Progenitor cell of endocrine pancreas (in vitro differentiated cells): ENCODE data around the gene OPRL1. TPM values are rescaled to one million over a fixed set of nuclear protein-coding genes. Genes with fewer than 3 reads are reported as not detected.

ENCODE experiments used
- DNase-seq: peaks from one replicate; pipeline ENCODE4 v3.0.0; 2021; ENCODE audit warnings: low spot score; ENCODE audit not compliant: unreplicated experiment
- H3K27ac Mint-ChIP-seq: 2 replicates; pipeline ENCODE4 v1.8.0; 2021; ENCODE audit warnings: mild to moderate bottlenecking, moderate library complexity, mixed read lengths
- H3K27me3 Mint-ChIP-seq: 2 replicates; pipeline ENCODE4 v1.8.0; 2021; ENCODE audit warnings: mixed read lengths
- H3K36me3 Mint-ChIP-seq: 2 replicates; pipeline ENCODE4 v1.8.0; 2022; ENCODE audit warnings: mixed read lengths; ENCODE audit not compliant: insufficient read depth
- H3K4me1 Mint-ChIP-seq: 2 replicates; pipeline ENCODE4 v1.8.0; 2021; ENCODE audit warnings: low read depth, mixed read lengths
- H3K4me3 Mint-ChIP-seq: 2 replicates; pipeline ENCODE4 v1.8.0; 2021; ENCODE audit warnings: low read depth, mild to moderate bottlenecking, moderate library complexity, mixed read lengths
- H3K9me3 Mint-ChIP-seq: 2 replicates; pipeline ENCODE4 v1.8.0; 2021; ENCODE audit warnings: low read depth, mixed read lengths
- CTCF ChIP-seq: fragments of 200-600 bp; sonication (generic); IDR thresholded peaks from one replicate; pipeline ENCODE4 v1.5.0; 2021; ENCODE audit warnings: antibody characterized with exemption, mild to moderate bottlenecking; ENCODE audit not compliant: unreplicated experiment
- total RNA-seq: library from RNA; stranded (reverse); gene quantifications from 2 replicates; pipeline ENCODE4 v1.2.1, GENCODE V29; 2021

The OPRL1 gene
- total RNA-seq, 1 donor from 2014 or later, result 1.5 TPM

GRCh38 chr20:64095927-64096326 is 16.0 kb downstream of the OPRL1 start:
- DNase-seq, result no peak
- Mint-ChIP-seq H3K36me3 (peaks cover 2% of the 10 kb centered on the region), H3K27ac (no peak overlapping the region), H3K9me3 (peaks cover 5% of the 10 kb centered on the region), H3K4me1 (peaks cover 6% of the 10 kb centered on the region), H3K27me3 (peaks cover 19% of the 10 kb centered on the region), H3K4me3 (no peak overlapping the region)
- no peak for TF ChIP-seq CTCF

GRCh38 chr20:64096535-64096934 is 16.7 kb downstream of the OPRL1 start:
- Mint-ChIP-seq H3K9me3 (peaks cover 5% of the 10 kb centered on the region), H3K27ac (no peak overlapping the region), H3K27me3 (peaks cover 23% of the 10 kb centered on the region), H3K4me3 (no peak overlapping the region), H3K36me3 (peaks cover 2% of the 10 kb centered on the region), H3K4me1 (peaks cover 6% of the 10 kb centered on the region)
- TF ChIP-seq CTCF, result no peak
- no peak for DNase-seq

GRCh38 chr20:64098471-64099013 is 18.7 kb downstream of the OPRL1 start:
- H3K4me3 Mint-ChIP-seq, result no peak overlapping the region
- peaks cover 26% of the 10 kb centered on the region for H3K27me3 Mint-ChIP-seq

GRCh38 chr20:64099086-64099786 is 19.4 kb downstream of the OPRL1 start:
- Mint-ChIP-seq H3K9me3 (peaks cover 5% of the 10 kb centered on the region), H3K36me3 (peaks cover 2% of the 10 kb centered on the region), H3K27ac (no peak overlapping the region), H3K4me1 (peaks cover 9% of the 10 kb centered on the region), H3K4me3 (no peak overlapping the region), H3K27me3 (peaks cover 31% of the 10 kb centered on the region)
- DNase-seq, result no peak
- no peak for TF ChIP-seq CTCF

More at GRCh38 chr20:64098471-64099013, 18.7 kb downstream of the OPRL1 start:
- H3K4me1 Mint-ChIP-seq, result peaks cover 3% of the 10 kb centered on the region
- no peak for TF ChIP-seq CTCF
- peaks cover 5% of the 10 kb centered on the region for H3K9me3 Mint-ChIP-seq
- H3K27ac Mint-ChIP-seq, result no peak overlapping the region
- H3K36me3 Mint-ChIP-seq, result peaks cover 2% of the 10 kb centered on the region
- no peak for DNase-seq

GRCh38 chr20:64099880-64100565 is 20.1 kb downstream of the OPRL1 start:
- peaks cover 5% of the 10 kb centered on the region for H3K9me3 Mint-ChIP-seq
- TF ChIP-seq CTCF, result no peak
- no peak overlapping the region for H3K27ac Mint-ChIP-seq
- peaks cover 10% of the 10 kb centered on the region for H3K4me1 Mint-ChIP-seq
- peaks cover 2% of the 10 kb centered on the region for H3K36me3 Mint-ChIP-seq
- DNase-seq, result no peak
- H3K27me3 Mint-ChIP-seq, result peaks cover 31% of the 10 kb centered on the region
- H3K4me3 Mint-ChIP-seq, result no peak overlapping the region
